ENCODE results near the gene FSCN2.

FSCN2 gene

DNA sequence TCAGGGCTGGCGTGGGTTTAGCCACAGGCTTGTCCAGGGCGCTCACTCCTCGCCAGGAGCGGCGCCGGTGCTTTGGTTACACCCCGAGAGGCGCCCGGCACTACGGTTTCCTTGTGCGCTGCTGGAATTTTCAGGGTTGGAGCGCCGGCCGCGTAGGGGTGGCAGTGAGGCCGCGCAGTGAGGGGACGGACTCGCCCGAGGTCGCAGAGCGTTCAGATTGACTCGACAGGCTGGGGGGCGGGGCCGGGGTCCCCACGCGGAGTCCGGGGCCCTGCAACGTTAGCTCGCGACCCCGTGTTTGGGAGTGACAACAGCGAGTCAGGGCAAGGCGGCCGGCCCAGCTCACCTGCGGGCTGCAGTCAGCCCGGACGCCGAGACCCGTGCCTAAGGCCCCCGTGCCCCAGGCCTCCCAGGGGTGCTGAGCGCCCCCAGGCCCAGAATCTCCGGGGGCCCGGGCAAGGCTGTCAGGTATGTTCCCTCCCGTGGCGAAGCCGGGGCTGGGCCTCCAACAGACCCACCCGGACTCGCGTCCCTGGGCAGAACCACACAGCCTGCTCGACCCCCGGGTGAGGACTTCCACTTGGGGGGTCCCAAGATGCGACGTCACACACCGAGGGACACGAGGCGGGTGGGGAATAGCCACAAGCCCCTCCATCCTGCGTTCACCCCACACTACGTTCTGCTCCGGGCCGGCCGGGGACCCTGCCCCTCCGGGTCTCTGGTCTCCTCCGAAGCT, 14.3 kb upstream of the FSCN2 start:
- no CpG with 5 or more reads among the region's 64 CpGs for WGBS (ENCODE audit: extremely low coverage, insufficient coverage, low lambda C conversion rate)

DNA sequence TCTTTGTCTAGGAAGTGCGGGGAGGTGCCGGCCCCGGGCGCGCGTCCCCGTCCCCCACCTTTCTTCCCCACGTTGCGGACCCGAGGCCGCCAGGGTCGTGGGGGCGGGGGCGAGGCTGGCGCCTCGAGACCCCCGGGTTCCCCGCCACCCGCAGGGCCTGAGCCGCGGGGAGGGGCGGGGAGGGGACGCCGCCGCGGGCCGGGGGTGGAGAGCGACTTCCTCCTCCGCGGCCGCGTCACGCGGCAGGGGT, 13.8 kb upstream of the FSCN2 start:
- Histone ChIP-seq H2BK5ac (ENCODE audit: low read length) (peak overlapping the region; percentile 28), H3K79me1 (ENCODE audit: low read length) (peaks cover 5% of the 10 kb centered on the region), H3K36me3 (ENCODE audit: control insufficient read depth, insufficient read depth, low read length) (peaks cover 22% of the 10 kb centered on the region), H4K8ac (ENCODE audit: low read depth, low read length) (peak overlapping the region; percentile 59), H2BK15ac (replicated peaks; ENCODE audit: low read depth) (no peak overlapping the region), H2AK5ac (ENCODE audit: low read length) (no peak overlapping the region), H3K18ac (ENCODE audit: low read length) (peak overlapping the region; percentile 99), H3K9ac (ENCODE audit: low read length) (peak overlapping the region; percentile 76), H3K27me3 (ENCODE audit: insufficient read depth, low read length, poor library complexity) (no peaks in the 10 kb centered on the region), H3K4me2 (ENCODE audit: low read length) (peak overlapping the region; percentile 15), H3K23ac (ENCODE audit: low read length) (no peak overlapping the region), H3K56ac (ENCODE audit: low read length) (peak overlapping the region; percentile 87), H3K4me3 (ENCODE audit: low read length) (peak overlapping the region; percentile 20), H4K5ac (ENCODE audit: low read length) (no peak overlapping the region), H3K4ac (ENCODE audit: low read depth, low read length) (peak overlapping the region; percentile 100), H3K79me2 (ENCODE audit: control insufficient read depth, insufficient read depth, low read length) (peaks cover 50% of the 10 kb centered on the region), H2BK120ac (ENCODE audit: low read depth, low read length) (peak overlapping the region; percentile 32), H3K27ac (ENCODE audit: low read depth, low read length) (peak overlapping the region; percentile 98), H3K4me1 (ENCODE audit: control insufficient read depth, low read depth, low read length) (peaks cover 12% of the 10 kb centered on the region)
- DNase-seq: no peak
- WGBS (ENCODE audit: extremely low coverage, insufficient coverage, low lambda C conversion rate): no CpG with 5 or more reads among the region's 34 CpGs

More for the DNA sequence above, 14.3 kb upstream of the FSCN2 start:
- Histone ChIP-seq H3K79me1 (ENCODE audit: low read length) (peaks cover 5% of the 10 kb centered on the region), H3K4me3 (ENCODE audit: low read length) (peak overlapping the region; percentile 20), H3K27me3 (ENCODE audit: insufficient read depth, low read length, poor library complexity) (no peaks in the 10 kb centered on the region), H3K36me3 (ENCODE audit: control insufficient read depth, insufficient read depth, low read length) (peaks cover 23% of the 10 kb centered on the region), H3K79me2 (ENCODE audit: control insufficient read depth, insufficient read depth, low read length) (peaks cover 52% of the 10 kb centered on the region), H2BK15ac (replicated peaks; ENCODE audit: low read depth) (no peak overlapping the region), H3K4ac (ENCODE audit: low read depth, low read length) (peak overlapping the region; percentile 100), H2AK5ac (ENCODE audit: low read length) (peak overlapping the region; percentile 50), H3K27ac (ENCODE audit: low read depth, low read length) (peak overlapping the region; percentile 98), H3K9ac (ENCODE audit: low read length) (peak overlapping the region; percentile 76), H2BK120ac (ENCODE audit: low read depth, low read length) (peak overlapping the region; percentile 32), H2BK5ac (ENCODE audit: low read length) (peak overlapping the region; percentile 68), H4K5ac (ENCODE audit: low read length) (no peak overlapping the region), H4K8ac (ENCODE audit: low read depth, low read length) (peak overlapping the region; percentile 59), H3K4me2 (ENCODE audit: low read length) (peak overlapping the region; percentile 15), H3K56ac (ENCODE audit: low read length) (peak overlapping the region; percentile 87), H3K18ac (ENCODE audit: low read length) (peak overlapping the region; percentile 99), H3K4me1 (ENCODE audit: control insufficient read depth, low read depth, low read length) (peaks cover 12% of the 10 kb centered on the region), H3K23ac (ENCODE audit: low read length) (no peak overlapping the region)
- DNase-seq: peak; percentile 85

DNA sequence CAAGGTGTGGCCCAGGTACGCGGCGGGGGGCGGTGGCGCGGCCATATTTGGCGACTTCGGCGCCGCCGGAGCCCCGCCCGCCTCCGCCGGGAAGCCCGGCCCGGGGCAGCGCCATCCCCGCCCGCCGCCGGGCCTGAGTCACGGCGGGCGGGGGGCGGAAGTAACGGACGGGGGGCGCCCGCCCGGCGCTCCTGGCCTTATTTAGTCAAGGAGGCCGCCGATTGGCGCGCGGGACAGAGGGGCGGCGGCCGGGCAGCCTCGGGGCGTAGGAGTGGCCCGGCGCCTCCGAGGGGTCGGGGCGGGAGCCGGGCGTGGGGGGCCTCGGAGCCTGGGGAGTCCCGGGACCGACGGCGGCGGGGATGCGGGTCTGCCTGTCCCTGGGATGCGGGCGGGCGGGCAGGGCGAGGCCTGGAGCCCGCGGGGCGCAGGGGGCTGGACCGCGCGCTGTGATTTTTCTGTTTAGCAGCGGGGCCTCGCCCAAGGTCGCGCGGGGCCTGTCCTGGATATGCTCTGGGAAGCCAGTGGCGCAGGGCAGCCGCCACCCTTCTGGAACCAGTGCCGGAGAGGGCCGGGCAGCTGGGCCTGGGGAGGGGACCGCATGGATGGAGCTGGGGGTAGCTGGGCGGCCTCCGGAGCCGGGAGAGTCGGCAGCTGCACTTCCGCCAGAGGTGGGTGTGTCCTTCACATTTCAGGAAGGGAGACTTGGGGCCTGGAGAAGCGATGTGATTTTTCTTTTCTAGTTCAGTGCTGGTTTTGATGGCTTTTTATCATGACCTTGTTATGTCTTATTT, 13.2 kb upstream of the FSCN2 start:
- H3K18ac ChIP-seq (ENCODE audit: low read length): peak overlapping the region; percentile 99
- H2BK15ac ChIP-seq (replicated peaks; ENCODE audit: low read depth): no peak overlapping the region
- H3K23ac ChIP-seq (ENCODE audit: low read length): peak overlapping the region; percentile 94
- peak overlapping the region; percentile 98 for H3K27ac ChIP-seq (ENCODE audit: low read depth, low read length)
- H4K5ac ChIP-seq (ENCODE audit: low read length): no peak overlapping the region
- H4K8ac ChIP-seq (ENCODE audit: low read depth, low read length): no peak overlapping the region
- peak overlapping the region; percentile 96 for H2BK5ac ChIP-seq (ENCODE audit: low read length)
- WGBS (ENCODE audit: extremely low coverage, insufficient coverage, low lambda C conversion rate): no CpG with 5 or more reads among the region's 82 CpGs
- H3K36me3 ChIP-seq (ENCODE audit: control insufficient read depth, insufficient read depth, low read length): peaks cover 19% of the 10 kb centered on the region
- no peak overlapping the region for H2AK5ac ChIP-seq (ENCODE audit: low read length)
- H3K4me3 ChIP-seq (ENCODE audit: low read length): peak overlapping the region; percentile 74
- H3K4ac ChIP-seq (ENCODE audit: low read depth, low read length): peak overlapping the region; percentile 91
- peak; percentile 88 for DNase-seq
- peaks cover 3% of the 10 kb centered on the region for H3K79me1 ChIP-seq (ENCODE audit: low read length)
- H3K4me2 ChIP-seq (ENCODE audit: low read length): peak overlapping the region; percentile 82
- H2BK120ac ChIP-seq (ENCODE audit: low read depth, low read length): peak overlapping the region; percentile 52
- peaks cover 44% of the 10 kb centered on the region for H3K79me2 ChIP-seq (ENCODE audit: control insufficient read depth, insufficient read depth, low read length)
- peak overlapping the region; percentile 97 for H3K56ac ChIP-seq (ENCODE audit: low read length)
- peaks cover 12% of the 10 kb centered on the region for H3K4me1 ChIP-seq (ENCODE audit: control insufficient read depth, low read depth, low read length)
- H3K9ac ChIP-seq (ENCODE audit: low read length): peak overlapping the region; percentile 97
- no peaks in the 10 kb centered on the region for H3K27me3 ChIP-seq (ENCODE audit: insufficient read depth, low read length, poor library complexity)

DNA sequence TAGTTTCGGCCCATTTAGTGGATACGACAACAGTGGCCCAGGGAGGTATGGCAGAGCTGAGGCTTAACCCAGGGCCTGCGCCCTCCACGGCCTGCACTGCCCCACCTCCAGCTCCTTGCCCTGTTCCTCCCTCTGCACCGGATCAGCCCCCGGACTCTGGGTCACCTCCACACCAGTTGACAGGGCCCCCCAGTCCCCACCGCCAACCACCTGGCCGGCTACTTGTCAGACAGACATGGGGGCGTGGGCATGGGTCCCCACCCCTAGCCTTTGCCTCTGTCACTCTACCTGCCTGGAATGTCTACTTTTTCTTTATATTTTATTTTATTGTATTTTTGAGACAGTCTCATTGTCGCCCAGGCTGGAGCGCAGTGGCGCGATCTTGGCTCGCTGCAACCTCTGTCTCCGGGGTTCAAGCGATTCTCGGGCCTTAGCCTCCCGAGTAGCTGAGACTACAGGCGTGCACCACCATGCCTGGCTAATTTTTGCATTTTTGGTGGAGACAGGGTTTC, 12.6 kb upstream of the FSCN2 start:
- no peak for DNase-seq
- Histone ChIP-seq H4K8ac (ENCODE audit: low read depth, low read length) (no peak overlapping the region), H2BK15ac (replicated peaks; ENCODE audit: low read depth) (no peak overlapping the region), H3K4ac (ENCODE audit: low read depth, low read length) (no peak overlapping the region), H3K9ac (ENCODE audit: low read length) (peak overlapping the region; percentile 97), H3K27ac (ENCODE audit: low read depth, low read length) (peak overlapping the region; percentile 98), H2BK5ac (ENCODE audit: low read length) (no peak overlapping the region), H3K56ac (ENCODE audit: low read length) (peak overlapping the region; percentile 97), H3K79me1 (ENCODE audit: low read length) (peaks cover 3% of the 10 kb centered on the region), H3K4me3 (ENCODE audit: low read length) (peak overlapping the region; percentile 74), H3K36me3 (ENCODE audit: control insufficient read depth, insufficient read depth, low read length) (peaks cover 12% of the 10 kb centered on the region), H3K18ac (ENCODE audit: low read length) (peak overlapping the region; percentile 99), H3K4me2 (ENCODE audit: low read length) (peak overlapping the region; percentile 82), H3K79me2 (ENCODE audit: control insufficient read depth, insufficient read depth, low read length) (peaks cover 38% of the 10 kb centered on the region), H2AK5ac (ENCODE audit: low read length) (no peak overlapping the region), H3K23ac (ENCODE audit: low read length) (no peak overlapping the region), H4K5ac (ENCODE audit: low read length) (no peak overlapping the region), H2BK120ac (ENCODE audit: low read depth, low read length) (no peak overlapping the region), H3K4me1 (ENCODE audit: control insufficient read depth, low read depth, low read length) (peaks cover 12% of the 10 kb centered on the region), H3K27me3 (ENCODE audit: insufficient read depth, low read length, poor library complexity) (no peaks in the 10 kb centered on the region)
- WGBS (ENCODE audit: extremely low coverage, insufficient coverage, low lambda C conversion rate): no CpG with 5 or more reads among the region's 19 CpGs

DNA sequence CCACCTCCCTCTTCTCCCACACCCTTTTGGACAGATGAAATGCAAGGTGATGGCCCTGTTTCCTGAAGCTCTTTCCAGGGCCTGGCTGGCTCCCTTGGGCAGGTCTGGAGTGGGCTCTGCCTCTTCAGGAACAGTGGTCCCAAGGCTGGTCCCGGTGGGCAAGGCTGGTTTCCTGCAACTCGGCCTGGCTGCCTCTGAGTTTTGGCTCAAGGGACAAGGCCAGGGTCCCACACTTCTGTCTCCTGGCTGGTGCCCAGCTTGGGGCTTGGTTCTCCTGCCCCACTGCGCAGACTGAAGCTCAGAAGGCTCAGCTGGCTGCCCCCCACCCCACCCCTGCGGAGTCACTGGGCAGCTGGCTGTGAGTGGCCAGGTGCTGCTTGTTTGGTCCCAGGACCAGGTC, 11.7 kb upstream of the FSCN2 start:
- peak overlapping the region; percentile 97 for H3K9ac ChIP-seq (ENCODE audit: low read length)
- H3K79me2 ChIP-seq (ENCODE audit: control insufficient read depth, insufficient read depth, low read length): peaks cover 29% of the 10 kb centered on the region
- no peak overlapping the region for H2BK120ac ChIP-seq (ENCODE audit: low read depth, low read length)
- peaks cover 3% of the 10 kb centered on the region for H3K79me1 ChIP-seq (ENCODE audit: low read length)
- no peak overlapping the region for H3K18ac ChIP-seq (ENCODE audit: low read length)
- peak overlapping the region; percentile 36 for H3K4me2 ChIP-seq (ENCODE audit: low read length)
- H2AK5ac ChIP-seq (ENCODE audit: low read length): no peak overlapping the region
- H3K27me3 ChIP-seq (ENCODE audit: insufficient read depth, low read length, poor library complexity): no peaks in the 10 kb centered on the region
- no peak overlapping the region for H3K27ac ChIP-seq (ENCODE audit: low read depth, low read length)
- no peak overlapping the region for H3K4me3 ChIP-seq (ENCODE audit: low read length)
- no peak for DNase-seq
- WGBS (ENCODE audit: extremely low coverage, insufficient coverage, low lambda C conversion rate): no CpG with 5 or more reads among the region's 4 CpGs
- no peak overlapping the region for H2BK15ac ChIP-seq (replicated peaks; ENCODE audit: low read depth)
- H2BK5ac ChIP-seq (ENCODE audit: low read length): no peak overlapping the region
- peaks cover 12% of the 10 kb centered on the region for H3K4me1 ChIP-seq (ENCODE audit: control insufficient read depth, low read depth, low read length)
- H3K56ac ChIP-seq (ENCODE audit: low read length): peak overlapping the region; percentile 97
- H3K23ac ChIP-seq (ENCODE audit: low read length): no peak overlapping the region
- H3K4ac ChIP-seq (ENCODE audit: low read depth, low read length): no peak overlapping the region
- H3K36me3 ChIP-seq (ENCODE audit: control insufficient read depth, insufficient read depth, low read length): peaks cover 4% of the 10 kb centered on the region
- H4K5ac ChIP-seq (ENCODE audit: low read length): no peak overlapping the region
- no peak overlapping the region for H4K8ac ChIP-seq (ENCODE audit: low read depth, low read length)
